Neutrophil (primary cell): ENCODE measurements around the gene CMSS1.

ENCODE experiments used
- H3K27ac ChIP-seq: fragments of 200-600 bp; sonication (generic); 2 replicates; pipeline ENCODE4 v1.5.1; 2016; ENCODE audit warnings: mild to moderate bottlenecking, moderate library complexity
- H3K27me3 ChIP-seq: fragments of 200-600 bp; sonication (generic); 2 replicates; pipeline ENCODE4 v1.6.0; 2016; ENCODE audit warnings: mild to moderate bottlenecking
- H3K36me3 ChIP-seq: fragments of 200-600 bp; sonication (generic); 2 replicates; pipeline ENCODE4 v1.5.1; 2017
- H3K4me1 ChIP-seq, 2 experiments: fragments of 200-600 bp in 1 of 2; sonication (generic) in 1 of 2; 1 replicate in 1 of 2; 2 replicates in 1 of 2; pipeline versions ENCODE4 v1.5.1 to v1.6.1; 2013 to 2016; ENCODE audit warnings: low read depth in 1 of 2, low read length in 1 of 2, mild to moderate bottlenecking in 1 of 2, moderate library complexity in 1 of 2; ENCODE audit not compliant: control insufficient read depth in 1 of 2, insufficient read depth in 1 of 2
- H3K4me3 ChIP-seq, 2 experiments: fragments of 200-600 bp in 1 of 2; sonication (generic) in 1 of 2; 1 replicate in 1 of 2; 2 replicates in 1 of 2; pipeline ENCODE4 v1.5.1; 2013 to 2016; ENCODE audit warnings: low read depth in 1 of 2, low read length in 1 of 2, mild to moderate bottlenecking in 1 of 2, moderate library complexity in 1 of 2
- H3K9me3 ChIP-seq: fragments of 200-600 bp; sonication (generic); 2 replicates; pipeline ENCODE4 v1.5.1; 2016
- CTCF ChIP-seq: fragments of 200-600 bp; sonication (generic); IDR thresholded peaks from 2 replicates; pipeline ENCODE4 v1.5.1; 2016; ENCODE audit warnings: antibody characterized with exemption

The CMSS1 gene

GRCh38 chr3:99910752-99911290, 93.2 kb downstream of the CMSS1 start:
- H3K9me3 ChIP-seq, result no peaks in the 10 kb centered on the region
- no peaks in the 10 kb centered on the region for H3K4me1 ChIP-seq
- TF ChIP-seq CTCF, result no peak
- H3K27me3 ChIP-seq, result no peaks in the 10 kb centered on the region
- no peaks in the 10 kb centered on the region for H3K36me3 ChIP-seq
- H3K27ac ChIP-seq, result no peak overlapping the region
- no peak overlapping the region for H3K4me3 ChIP-seq

GRCh38 chr3:99911433-99911832, 93.8 kb downstream of the CMSS1 start:
- no peak overlapping the region for H3K27ac ChIP-seq
- no peaks in the 10 kb centered on the region for H3K4me1 ChIP-seq
- no peak overlapping the region for H3K4me3 ChIP-seq
- H3K9me3 ChIP-seq, result no peaks in the 10 kb centered on the region
- no peak for TF ChIP-seq CTCF
- H3K36me3 ChIP-seq, result no peaks in the 10 kb centered on the region
- no peaks in the 10 kb centered on the region for H3K27me3 ChIP-seq

- H3K36me3 ChIP-seq, result no peaks in the 10 kb centered on the region
- H3K4me1 ChIP-seq, result peaks cover 0 to 3% of the 10 kb centered on the region in 2 experiments
- H3K9me3 ChIP-seq, result no peaks in the 10 kb centered on the region
- H3K4me3 ChIP-seq, result no peak overlapping the region
- no peaks in the 10 kb centered on the region for H3K27me3 ChIP-seq
- no peak overlapping the region for H3K27ac ChIP-seq
- TF ChIP-seq CTCF, result no peak
Observed at GRCh38 chr3:99915906-99916432, 98.3 kb downstream of the CMSS1 start.

- no peak overlapping the region for H3K27ac ChIP-seq
- TF ChIP-seq CTCF, result no peak
- H3K4me3 ChIP-seq, result no peak overlapping the region
- no peaks in the 10 kb centered on the region for H3K9me3 ChIP-seq
- H3K4me1 ChIP-seq, result peaks cover 0 to 7% of the 10 kb centered on the region in 2 experiments
- no peaks in the 10 kb centered on the region for H3K36me3 ChIP-seq
- H3K27me3 ChIP-seq, result no peaks in the 10 kb centered on the region
Observed at GRCh38 chr3:99918715-99919114, 101.1 kb downstream of the CMSS1 start.

GRCh38 chr3:99919694-99920093, 102.0 kb downstream of the CMSS1 start:
- H3K9me3 ChIP-seq, result no peaks in the 10 kb centered on the region
- H3K36me3 ChIP-seq, result no peaks in the 10 kb centered on the region
- TF ChIP-seq CTCF, result no peak
- no peaks in the 10 kb centered on the region for H3K27me3 ChIP-seq
- H3K4me3 ChIP-seq, result no peak overlapping the region
- H3K4me1 ChIP-seq, result peaks cover 0 to 7% of the 10 kb centered on the region in 2 experiments
- no peak overlapping the region for H3K27ac ChIP-seq
